Aorta (tissue), 5 donors: Measurements from ENCODE around the gene PRKAG2. TPM values are rescaled to one million over a fixed set of nuclear protein-coding genes. Genes with fewer than 3 reads are reported as not detected.

Experiments used
- ATAC-seq: fragments of 200-7000 bp; cut with Tn5 transposase; one replicate; pipeline ENCODE4 v1.9.1; 2022; ENCODE audit warnings: moderate library complexity; ENCODE audit not compliant: low FRiP score
- DNase-seq, 2 donors: peaks; one replicate each; pipeline ENCODE4 v3.0.0-alpha.2; 2020
- H3K27ac ChIP-seq, 2 donors: one replicate each; pipeline ENCODE4 v1.5.1; 2013; ENCODE audit warnings: low read length in 2 of 2, mild to moderate bottlenecking in 2 of 2, moderate library complexity in 2 of 2, control low read depth in 1 of 2, inconsistent platforms in 1 of 2, low read depth in 1 of 2
- H3K27me3 ChIP-seq, 2 donors: one replicate each; pipeline ENCODE4 v1.6.1; 2013; ENCODE audit warnings: control low read depth in 1 of 2, low read length in 1 of 2, mild to moderate bottlenecking in 1 of 2, moderate library complexity in 1 of 2; ENCODE audit not compliant: insufficient read depth in 2 of 2, control insufficient read depth in 1 of 2
- H3K36me3 ChIP-seq, 2 donors: one replicate each; pipeline ENCODE4 v1.6.1; 2013; ENCODE audit warnings: control low read depth in 1 of 2, low read length in 1 of 2, mild to moderate bottlenecking in 1 of 2; ENCODE audit not compliant: insufficient read depth in 2 of 2, control insufficient read depth in 1 of 2
- H3K4me1 ChIP-seq, 2 donors: one replicate each; pipeline ENCODE4 v1.6.1; 2013; ENCODE audit warnings: low read length in 2 of 2, control low read depth in 1 of 2, mild to moderate bottlenecking in 1 of 2, moderate library complexity in 1 of 2; ENCODE audit not compliant: insufficient read depth in 2 of 2, control insufficient read depth in 1 of 2
- H3K4me3 ChIP-seq, 2 donors: one replicate each; pipeline ENCODE4 v1.5.1; 2013; ENCODE audit warnings: low read length in 2 of 2, control low read depth in 1 of 2, mild to moderate bottlenecking in 1 of 2
- H3K9me3 ChIP-seq: one replicate; pipeline ENCODE4 v1.6.1; 2013; ENCODE audit warnings: mild to moderate bottlenecking, low read length; ENCODE audit not compliant: control insufficient read depth
- WGBS, 2 donors: extraction: QIAGEN DNeasy Blood & Tissue Kit; methylation state at CpG; one replicate each; pipeline ENCODE4 v1.1.7; 2013; 5-methylcytosine and 5-hydroxymethylcytosine counted together
- intact Hi-C, 2 donors: fragments of 100-400 bp; cut with DNase I; formaldehyde crosslinking; loops; one replicate each; pipeline versions ENCODE4 v1.14.2 to v1.15.0; 2022
- polyA plus RNA-seq, 2 donors: library from polyadenylated mRNA; stranded (reverse); fragments of 200-250 nt; gene quantifications; one replicate each; pipeline ENCODE4 v1.2.3, GENCODE V29; 2013
- total RNA-seq, 2 donors: library from RNA; stranded (reverse); fragmentation: NEBNext Ultra II Directional; extraction: Animal tissue kit (Norgen Biotek cat#: 25700); gene quantifications; one replicate each; pipeline ENCODE4 v1.2.1, GENCODE V29; 2021
- donor health status: healthy with polysubstance abuse.
- donor health status: Bipolar disorder and iron deficiency.
- donor health status: DM: no; HTN: no; CAD: no.
- donor health status: DM: no; HTN: no; CAD: no.
- donor health status: DM: yes; HTN: yes; CAD: no.

Gene PRKAG2
- total and polyA plus RNA-seq, 4 donors, result 34.0 to 69.9 (median 52.6) TPM

- intact Hi-C loops, result no loop called here
Measured at GRCh38 chr7:151865070-151865670, 11.7 kb downstream of the PRKAG2 start.

GRCh38 chr7:151864561-151864960 lies 12.4 kb downstream of the PRKAG2 start:
- Histone ChIP-seq H3K36me3 (no peaks in the 10 kb centered on the region), H3K27ac (no peak overlapping the region), H3K27me3 (no peaks in the 10 kb centered on the region), H3K9me3 (no peaks in the 10 kb centered on the region), H3K4me3 (no peak overlapping the region), H3K4me1 (no peaks in the 10 kb centered on the region)
- intact Hi-C loops, result no loop called here
- ATAC-seq (no peak), DNase-seq (peak in 1 of 2 donors; percentile 63)
- 94 to 97% methylated on average over 6 of the region's 6 CpGs for WGBS, 2 donors

More at GRCh38 chr7:151865070-151865670, 11.7 kb downstream of the PRKAG2 start:
- ATAC-seq (no peak), DNase-seq (peak in 1 of 2 donors; percentile 71)
- Histone ChIP-seq H3K27ac (no peak overlapping the region), H3K9me3 (no peaks in the 10 kb centered on the region), H3K36me3 (no peaks in the 10 kb centered on the region), H3K27me3 (no peaks in the 10 kb centered on the region), H3K4me3 (no peak overlapping the region), H3K4me1 (no peaks in the 10 kb centered on the region)
- WGBS, 2 donors, result 90 to 92% methylated on average over 16 of the region's 16 CpGs

GRCh38 chr7:151864081-151864480 lies 12.8 kb downstream of the PRKAG2 start:
- Histone ChIP-seq H3K27me3 (no peaks in the 10 kb centered on the region), H3K4me3 (no peak overlapping the region), H3K4me1 (no peaks in the 10 kb centered on the region), H3K27ac (no peak overlapping the region), H3K9me3 (no peaks in the 10 kb centered on the region), H3K36me3 (no peaks in the 10 kb centered on the region)
- intact Hi-C loops, result no loop called here
- DNase-seq, result peak; percentile 33 to 58
- no peak for ATAC-seq
- 94 to 95% methylated on average over 10 of the region's 10 CpGs for WGBS, 2 donors

GRCh38 chr7:151863386-151864079 lies 13.4 kb downstream of the PRKAG2 start:
- Histone ChIP-seq H3K36me3 (no peaks in the 10 kb centered on the region), H3K27me3 (no peaks in the 10 kb centered on the region), H3K9me3 (no peaks in the 10 kb centered on the region), H3K4me1 (no peaks in the 10 kb centered on the region), H3K27ac (no peak overlapping the region), H3K4me3 (no peak overlapping the region)
- 95 to 97% methylated on average over 11 of the region's 11 CpGs for WGBS, 2 donors
- DNase-seq (peak; percentile 22 to 35), ATAC-seq (no peak)
- intact Hi-C loops, result no loop called here

GRCh38 chr7:151862606-151863381 lies 14.1 kb downstream of the PRKAG2 start:
- Histone ChIP-seq H3K4me3 (no peak overlapping the region), H3K36me3 (no peaks in the 10 kb centered on the region), H3K9me3 (no peaks in the 10 kb centered on the region), H3K27ac (no peak overlapping the region), H3K4me1 (no peaks in the 10 kb centered on the region), H3K27me3 (no peaks in the 10 kb centered on the region)
- peak; percentile 48 to 55 for DNase-seq
- intact Hi-C loops, result no loop called here
- ATAC-seq, result no peak
- WGBS, 2 donors, result 96 to 97% methylated on average over 18 to 21 of the region's 21 CpGs

- Histone ChIP-seq H3K4me1 (no peaks in the 10 kb centered on the region), H3K4me3 (no peak overlapping the region), H3K9me3 (no peaks in the 10 kb centered on the region), H3K27me3 (no peaks in the 10 kb centered on the region), H3K36me3 (no peaks in the 10 kb centered on the region), H3K27ac (no peak overlapping the region)
- ATAC-seq, result no peak
- intact Hi-C loops, result no loop called here
- peak in 1 of 2 donors; percentile 66 for DNase-seq
- 91 to 95% methylated on average over 9 of the region's 9 CpGs for WGBS, 2 donors
Measured at GRCh38 chr7:151861881-151862280, 15.0 kb downstream of the PRKAG2 start.

- Histone ChIP-seq H3K27ac (no peak overlapping the region), H3K27me3 (no peaks in the 10 kb centered on the region), H3K4me3 (no peak overlapping the region), H3K9me3 (no peaks in the 10 kb centered on the region), H3K4me1 (no peaks in the 10 kb centered on the region), H3K36me3 (no peaks in the 10 kb centered on the region)
- WGBS, 2 donors, result 86 to 94% methylated on average over 5 of the region's 5 CpGs
- DNase-seq, result peak in 1 of 2 donors; percentile 48
- intact Hi-C loops, result no loop called here
- ATAC-seq, result no peak
Measured at GRCh38 chr7:151860771-151861170, 16.1 kb downstream of the PRKAG2 start.

GRCh38 chr7:151859948-151860685 lies 16.8 kb downstream of the PRKAG2 start:
- no peaks in the 10 kb centered on the region for H3K27me3 ChIP-seq
- ATAC-seq (no peak), DNase-seq (peak; percentile 24 to 52)
- intact Hi-C loops, result no loop called here
- H3K27ac ChIP-seq, result no peak overlapping the region
- H3K4me1 ChIP-seq, result no peaks in the 10 kb centered on the region
- 95 to 97% methylated on average over 15 of the region's 15 CpGs for WGBS, 2 donors
- H3K4me3 ChIP-seq, result no peak overlapping the region
- no peaks in the 10 kb centered on the region for H3K9me3 ChIP-seq
- no peaks in the 10 kb centered on the region for H3K36me3 ChIP-seq
